ENCODE results near the gene RASGRP2. TPM values are rescaled to one million over a fixed set of nuclear protein-coding genes. Genes with fewer than 3 reads are reported as not detected.

RASGRP2 gene
- total and polyA plus RNA-seq, 2 of the 8 experiments (the other 6 are each of a cell fraction or from before 2014, with no cell fraction given) = 40.6 to 45.7 TPM

GRCh38 chr11:64734811-64735724 lies 8.9 kb downstream of the RASGRP2 start:
- ChIA-PET POLR2A (ENCODE audit: partially characterized antibody) (interaction anchor here (0.6 to 42.9 kb wide), 7 partner anchors 9 to 117 kb away, joined by 3 to 1087 read pairs (median 4); partner anchors contain the start of genes PYGM and SF1), CTCF (ENCODE audit: partially characterized antibody) (interaction anchor here (0.6 to 23.7 kb wide), 10 partner anchors 9 to 737 kb away, joined by 3 to 376 read pairs (median 8); partner anchors contain the start of genes PYGM and RASGRP2)
- H3K18ac ChIP-seq (ENCODE audit: extremely low read depth, low read length) = no peak overlapping the region
- no peak overlapping the region for H2AFZ ChIP-seq (ENCODE audit: low read length)
- no peak overlapping the region for H2BK120ac ChIP-seq (replicated peaks; ENCODE audit: low read depth, low read length)
- H3K79me2 ChIP-seq (ENCODE audit: control insufficient read depth in 1 of 2, insufficient read depth in 2 of 2, low read length in 2 of 2) = no peaks in the 10 kb centered on the region
- H3K14ac ChIP-seq (ENCODE audit: insufficient read length) = no peak overlapping the region
- no peaks in the 10 kb centered on the region for H3K9me3 ChIP-seq (ENCODE audit: insufficient read depth in 2 of 2, low read depth in 1 of 2, low read length in 1 of 2)
- H3K23me2 ChIP-seq (ENCODE audit: low read depth, low read length) = no peaks in the 10 kb centered on the region; the same call in 1 of the 2 replicates
- FAIRE-seq = no peak
- no peak overlapping the region for H3K27ac ChIP-seq (ENCODE audit: low read depth, low read length)
- H4K5ac ChIP-seq (ENCODE audit: insufficient read length, low read depth, low read length) = no peak overlapping the region
- H2BK15ac ChIP-seq (ENCODE audit: low read length) = no peak overlapping the region
- no peaks in the 10 kb centered on the region for H4K20me1 ChIP-seq (replicated peaks in 1 of 2; ENCODE audit: control insufficient read depth in 1 of 2, insufficient read depth in 2 of 2, low read length in 2 of 2)
- no peak overlapping the region for H2BK12ac ChIP-seq (ENCODE audit: low read depth, low read length)
- no peaks in the 10 kb centered on the region; the same call in 1 of the 2 replicates for H3K79me1 ChIP-seq (ENCODE audit: low read depth, low read length)
- no peak overlapping the region for H4K91ac ChIP-seq (replicated peaks; ENCODE audit: insufficient read length, low read length)
- H2BK20ac ChIP-seq (ENCODE audit: low read length) = no peak overlapping the region
- H3K23ac ChIP-seq (ENCODE audit: insufficient read length) = no peak overlapping the region
- H2BK5ac ChIP-seq (ENCODE audit: low read depth, low read length) = no peak overlapping the region; the same call in 1 of the 2 replicates
- WGBS, 2 experiments (ENCODE audit: extremely low coverage in 1 of 2, insufficient coverage in 1 of 2, insufficient read length in 1 of 2, insufficient replicate concordance in 2 of 2, low coverage in 1 of 2, low lambda C conversion rate in 2 of 2, missing lambda C conversion rate in 1 of 2) = 91% methylated on average over 16 of the region's 23 CpGs; no CpG with 5 or more reads in 1 of the 2 experiments
- H3K4me1 ChIP-seq (replicated peaks in 1 of 4; ENCODE audit: control insufficient read depth in 3 of 4, insufficient read depth in 4 of 4, low read length in 3 of 4) = peaks cover 0 to 19% (median 10%) of the 10 kb centered on the region in 4 experiments; a peak in 6 of 7 replicates
- DNase-seq (ENCODE audit: low read depth in 1 of 2, low spot score in 2 of 2) = no peak
- H3K4me3 ChIP-seq (ENCODE audit: extremely low read depth in 1 of 4, insufficient read depth in 2 of 4, low read depth in 3 of 4, low read length in 4 of 4) = no peak overlapping the region
- H3K9ac ChIP-seq (replicated peaks in 1 of 4; ENCODE audit: extremely low read depth in 1 of 4, low read depth in 3 of 4, low read length in 3 of 4) = no peak overlapping the region
- no peak overlapping the region for H3K56ac ChIP-seq (replicated peaks; ENCODE audit: insufficient read length, low read depth, low read length)
- H4K8ac ChIP-seq (ENCODE audit: extremely low read depth, insufficient read depth, low read length) = no peak overlapping the region
- no peak overlapping the region for H3K4me2 ChIP-seq (ENCODE audit: insufficient read depth in 1 of 2, low read depth in 2 of 2, low read length in 2 of 2)
- H3K27me3 ChIP-seq (replicated peaks in 1 of 4; ENCODE audit: control insufficient read depth in 3 of 4, extremely low read depth in 1 of 4, insufficient read depth in 3 of 4, low read length in 3 of 4) = no peaks in the 10 kb centered on the region; a peak in 2 of 7 replicates
- H3K4ac ChIP-seq (replicated peaks; ENCODE audit: insufficient read length, low read depth, low read length) = no peak overlapping the region
- H2AK5ac ChIP-seq (ENCODE audit: low read depth, low read length) = no peak overlapping the region
- H3K36me3 ChIP-seq (ENCODE audit: control insufficient read depth in 2 of 4, insufficient read depth in 4 of 4, low read length in 3 of 4) = 0 out of 8 replicates have a peak, but pooled peaks cover 0 to 4% (median 0%) of the 10 kb centered on the region in 4 experiments
- TF ChIP-seq CREB1 (IDR thresholded peaks at IDR 0.05) (no peak), NRF1 (IDR thresholded peaks at IDR 0.05; ENCODE audit: low read depth, low read length) (no peak), RBBP5 (IDR thresholded peaks at IDR 0.05; ENCODE audit: borderline replicate concordance, low read depth, low read length) (no peak), BRCA1 (IDR thresholded peaks at IDR 0.05; ENCODE audit: low read depth, low read length) (no peak), HDAC2 (IDR thresholded peaks at IDR 0.05; ENCODE audit: borderline replicate concordance in 1 of 2, low read depth in 2 of 2, low read length in 2 of 2) (no peak), CEBPB (IDR thresholded peaks at IDR 0.05; ENCODE audit: low read depth, low read length) (no peak), SP2 (IDR thresholded peaks at IDR 0.05; ENCODE audit: low read length) (no peak), EZH2 (IDR thresholded peaks at IDR 0.05; ENCODE audit: low read depth, low read length, severe bottlenecking) (no peak), ATF3 (IDR thresholded peaks at IDR 0.05; ENCODE audit: insufficient read depth, low read depth, low read length) (no peak)
